HAP-1 (cell line): ENCODE measurements around the gene CNPPD1.

Source experiments
- DNase-seq, 2 experiments: peaks; one replicate each; pipeline ENCODE4 v3.0.0-alpha.2; 2016 to 2020; ENCODE audit warnings: low spot score in 2 of 2
- H3K27me3 ChIP-seq: fragments of 250-450 bp; sonication (Bioruptor Pico); 2 replicates; pipeline ENCODE4 v1.5.1; 2020; ENCODE audit warnings: low read depth, mild to moderate bottlenecking, moderate library complexity
- H3K36me3 ChIP-seq: fragments of 250-450 bp; sonication (Bioruptor Pico); replicated peaks from 2 replicates; pipeline ENCODE4 v1.5.1; 2020; ENCODE audit warnings: mild to moderate bottlenecking
- H3K4me1 ChIP-seq: fragments of 250-450 bp; sonication (Bioruptor Pico); 2 replicates; pipeline ENCODE4 v1.5.1; 2020; ENCODE audit warnings: mild to moderate bottlenecking
- H3K4me3 ChIP-seq: fragments of 250-450 bp; sonication (Bioruptor Pico); 2 replicates; pipeline ENCODE4 v1.5.1; 2020; ENCODE audit warnings: mild to moderate bottlenecking, moderate library complexity
- H3K9me3 ChIP-seq: fragments of 250-450 bp; sonication (Bioruptor Pico); 2 replicates; pipeline ENCODE4 v1.5.1; 2020; ENCODE audit warnings: mild to moderate bottlenecking, moderate library complexity
- in situ Hi-C: fragments of 300-500 bp; cut with MboI; formaldehyde crosslinking; loops from 3 replicates; pipeline ENCODE4 v1.14.3; 2020; ENCODE audit warnings: low sequenced_read_pairs, inconsistent platforms, mixed read lengths

CNPPD1 gene

GRCh38 chr2:219168932-219169331 is 7.8 kb downstream of the CNPPD1 start:
- H3K4me1 ChIP-seq = no peaks in the 10 kb centered on the region
- peaks cover 13% of the 10 kb centered on the region for H3K36me3 ChIP-seq
- H3K9me3 ChIP-seq = no peaks in the 10 kb centered on the region
- in situ Hi-C loops = no loop called here
- no peaks in the 10 kb centered on the region for H3K27me3 ChIP-seq
- H3K4me3 ChIP-seq = no peak overlapping the region
- DNase-seq = no peak

DNA sequence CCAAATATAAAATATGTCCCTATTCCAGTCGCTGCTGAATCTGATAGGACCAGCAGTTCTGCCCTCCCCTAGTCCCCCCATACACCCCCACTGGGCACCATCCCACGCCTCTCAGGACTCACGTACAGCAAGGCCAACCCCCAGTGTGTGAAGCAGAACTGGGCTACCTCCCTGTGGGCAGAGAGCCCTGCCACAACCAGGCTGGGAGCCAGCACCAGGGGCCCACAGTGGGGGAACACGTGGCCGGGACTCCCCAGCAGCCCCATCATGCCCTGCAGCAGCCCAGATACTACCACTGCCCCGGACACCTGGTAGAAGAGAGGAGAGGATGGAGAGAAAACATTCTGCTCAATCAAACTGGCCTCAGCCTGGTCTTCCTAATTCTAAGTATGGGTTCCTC is 8.2 kb downstream of the CNPPD1 start:
- Histone ChIP-seq H3K4me1 (no peaks in the 10 kb centered on the region), H3K36me3 (peaks cover 13% of the 10 kb centered on the region), H3K9me3 (no peaks in the 10 kb centered on the region), H3K4me3 (no peak overlapping the region), H3K27me3 (no peaks in the 10 kb centered on the region)
- in situ Hi-C loops = no loop called here
- no peak for DNase-seq

- in situ Hi-C loops = no loop called here
- peaks cover 9% of the 10 kb centered on the region for H3K36me3 ChIP-seq
- H3K9me3 ChIP-seq = no peaks in the 10 kb centered on the region
- no peak for DNase-seq
- H3K4me1 ChIP-seq = no peaks in the 10 kb centered on the region
- H3K27me3 ChIP-seq = no peaks in the 10 kb centered on the region
- no peak overlapping the region for H3K4me3 ChIP-seq
Observed at GRCh38 chr2:219167997-219168396, 8.7 kb downstream of the CNPPD1 start.

DNA sequence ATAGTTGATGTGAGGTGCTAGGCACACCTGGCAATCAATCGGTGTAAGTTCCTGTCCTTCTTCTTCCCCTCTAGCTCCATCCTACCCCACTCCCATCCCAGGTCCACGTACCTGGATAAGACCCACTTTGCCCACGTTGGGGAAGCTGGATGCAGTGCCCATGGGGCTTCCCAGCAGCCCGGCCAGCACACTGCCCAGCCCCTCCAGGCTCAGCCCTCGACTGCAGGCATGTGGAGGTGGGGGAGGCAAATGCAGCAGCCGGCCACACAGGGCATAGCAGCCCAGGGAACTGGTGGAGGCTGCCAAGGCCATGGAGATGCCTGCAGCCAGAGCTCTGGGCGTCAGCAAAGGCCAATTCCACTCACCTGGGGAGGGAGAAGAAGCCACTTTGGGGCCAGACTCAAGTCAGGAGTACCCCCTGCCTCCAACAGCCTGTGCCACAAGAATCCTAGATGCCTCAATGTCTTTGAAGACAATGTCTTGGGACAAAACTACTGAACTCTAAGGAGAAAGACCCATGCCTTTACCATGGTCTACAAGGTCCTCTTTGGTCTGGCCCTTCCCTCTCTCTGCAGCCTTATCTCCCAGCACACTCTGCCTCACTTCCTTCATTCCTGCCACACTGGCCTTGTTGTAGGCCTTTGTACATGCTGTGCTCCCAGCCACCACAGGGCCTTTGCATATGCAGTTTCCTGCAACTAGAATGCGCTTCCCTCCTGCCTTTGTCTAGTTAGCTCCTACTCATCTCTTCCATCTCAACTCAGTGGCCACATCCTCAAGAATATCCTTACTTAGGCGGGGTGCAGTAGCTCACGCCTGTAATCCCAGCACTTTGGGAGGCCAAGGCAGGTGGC is 11.4 kb downstream of the CNPPD1 start:
- no peaks in the 10 kb centered on the region for H3K36me3 ChIP-seq
- DNase-seq = no peak
- H3K4me3 ChIP-seq = no peak overlapping the region
- H3K4me1 ChIP-seq = peaks cover 5% of the 10 kb centered on the region; the same call in 1 of the 2 replicates
- in situ Hi-C loops = no loop called here
- no peaks in the 10 kb centered on the region for H3K9me3 ChIP-seq
- H3K27me3 ChIP-seq = no peaks in the 10 kb centered on the region

DNA sequence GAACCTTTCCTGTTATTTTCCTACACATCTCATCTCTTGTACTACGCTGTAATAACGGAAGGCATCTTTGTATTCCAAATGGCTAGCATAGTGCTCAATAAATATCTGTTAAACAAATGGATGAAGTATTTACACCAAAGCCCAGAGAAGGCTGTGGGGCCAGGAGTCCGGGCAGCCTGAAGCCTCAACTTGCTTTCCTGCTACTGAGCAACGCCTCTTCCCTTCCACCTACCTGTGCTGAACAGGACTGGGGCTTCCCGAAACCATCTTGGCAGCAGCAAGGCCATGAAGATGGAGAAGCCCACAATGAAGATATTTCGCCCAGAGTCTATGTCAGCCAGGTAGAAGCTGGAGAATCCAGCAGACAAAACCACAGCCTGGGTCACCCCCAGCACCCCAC is 13.6 kb downstream of the CNPPD1 start:
- Histone ChIP-seq H3K4me1 (peaks cover 8% of the 10 kb centered on the region), H3K27me3 (no peaks in the 10 kb centered on the region), H3K9me3 (no peaks in the 10 kb centered on the region), H3K4me3 (no peak overlapping the region), H3K36me3 (no peaks in the 10 kb centered on the region)
- DNase-seq = no peak
- in situ Hi-C loops = loop anchor here (5.0 kb wide), 1 partner anchor 134 kb away; no protein-coding TSS in a partner anchor

- H3K4me3 ChIP-seq = peak overlapping the region; percentile 62
- no peaks in the 10 kb centered on the region for H3K9me3 ChIP-seq
- no peaks in the 10 kb centered on the region for H3K27me3 ChIP-seq
- DNase-seq = no peak
- no peaks in the 10 kb centered on the region for H3K36me3 ChIP-seq
- peaks cover 17% of the 10 kb centered on the region for H3K4me1 ChIP-seq
- in situ Hi-C loops = loop anchor here (5.0 kb wide), 1 partner anchor 136 kb away; no protein-coding TSS in a partner anchor
Observed at GRCh38 chr2:219161097-219161496, 15.6 kb downstream of the CNPPD1 start.

- Histone ChIP-seq H3K36me3 (no peaks in the 10 kb centered on the region), H3K4me1 (peaks cover 17% of the 10 kb centered on the region), H3K27me3 (no peaks in the 10 kb centered on the region), H3K4me3 (peak within 1 kb of the TSS; percentile 62), H3K9me3 (no peaks in the 10 kb centered on the region)
- in situ Hi-C loops = loop anchor here (5.0 kb wide), 1 partner anchor 137 kb away; no protein-coding TSS in a partner anchor
- DNase-seq = peak; percentile 82 to 98
Observed at GRCh38 chr2:219160186-219161017, 16.3 kb downstream of the CNPPD1 start, which contains the start of gene NHEJ1. Gene NHEJ1, minus strand, starts transcription at chr2:219160815. Its CDS starts 2,453 bp downstream, at chr2:219158362.

DNA sequence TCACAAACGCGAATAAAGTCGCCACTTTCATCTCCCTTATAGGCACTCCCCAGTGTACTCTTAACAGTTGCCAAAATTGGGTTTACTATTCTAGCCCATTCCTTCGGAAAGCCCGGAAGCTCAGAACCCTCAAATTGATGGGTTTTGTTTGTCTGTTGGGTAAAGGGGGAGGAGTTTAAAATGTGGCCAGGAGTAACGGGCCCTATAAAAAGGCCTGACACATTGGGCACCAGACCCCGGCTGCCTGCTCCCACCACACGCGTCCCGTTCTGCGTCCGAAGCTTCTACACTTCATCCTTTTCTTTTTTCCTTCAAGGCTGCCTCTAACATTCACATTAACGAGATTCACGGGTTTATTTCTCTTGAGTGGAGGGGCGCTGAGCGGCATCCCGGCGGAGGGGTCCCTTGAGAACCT is 16.9 kb downstream of the CNPPD1 start:
- DNase-seq = no peak
- H3K4me3 ChIP-seq = peak overlapping the region; percentile 62
- in situ Hi-C loops = loop anchor here (5.0 to 10.0 kb wide), 2 partner anchors 105 to 138 kb away; no protein-coding TSS in a partner anchor
- H3K27me3 ChIP-seq = no peaks in the 10 kb centered on the region
- H3K9me3 ChIP-seq = no peaks in the 10 kb centered on the region
- H3K4me1 ChIP-seq = peaks cover 17% of the 10 kb centered on the region
- H3K36me3 ChIP-seq = no peaks in the 10 kb centered on the region

DNA sequence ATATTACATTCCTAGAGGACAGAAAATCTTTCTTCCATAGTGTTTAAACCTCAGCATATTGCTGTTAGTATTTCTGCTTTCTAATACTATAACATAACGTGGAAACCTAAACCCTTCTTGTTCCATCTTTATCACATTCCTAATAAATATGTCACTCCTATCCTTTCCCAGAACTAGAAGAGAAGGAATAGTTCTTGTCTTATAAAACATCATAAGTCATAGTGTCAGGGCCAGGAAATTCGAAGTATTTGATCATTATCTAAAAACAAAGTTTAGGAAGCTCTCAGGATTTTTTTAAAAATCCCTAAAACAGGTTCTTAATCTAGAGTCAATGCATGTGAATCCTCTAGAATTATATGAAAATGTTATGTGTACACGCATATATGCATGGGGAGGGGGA is 18.1 kb downstream of the CNPPD1 start:
- Histone ChIP-seq H3K4me1 (peaks cover 17% of the 10 kb centered on the region), H3K27me3 (no peaks in the 10 kb centered on the region), H3K36me3 (peaks cover 3% of the 10 kb centered on the region; the same call in 1 of the 2 replicates), H3K9me3 (no peaks in the 10 kb centered on the region), H3K4me3 (no peak overlapping the region)
- no peak for DNase-seq
- in situ Hi-C loops = loop anchor here (10.0 kb wide), 1 partner anchor 104 kb away; no protein-coding TSS in a partner anchor

- Histone ChIP-seq H3K4me1 (peaks cover 17% of the 10 kb centered on the region), H3K4me3 (no peak overlapping the region), H3K9me3 (no peaks in the 10 kb centered on the region), H3K27me3 (no peaks in the 10 kb centered on the region), H3K36me3 (peaks cover 3% of the 10 kb centered on the region; the same call in 1 of the 2 replicates)
- in situ Hi-C loops = loop anchor here (10.0 kb wide), 1 partner anchor 103 kb away; no protein-coding TSS in a partner anchor
- no peak for DNase-seq
Observed at GRCh38 chr2:219158025-219158424, 18.7 kb downstream of the CNPPD1 start.

DNA sequence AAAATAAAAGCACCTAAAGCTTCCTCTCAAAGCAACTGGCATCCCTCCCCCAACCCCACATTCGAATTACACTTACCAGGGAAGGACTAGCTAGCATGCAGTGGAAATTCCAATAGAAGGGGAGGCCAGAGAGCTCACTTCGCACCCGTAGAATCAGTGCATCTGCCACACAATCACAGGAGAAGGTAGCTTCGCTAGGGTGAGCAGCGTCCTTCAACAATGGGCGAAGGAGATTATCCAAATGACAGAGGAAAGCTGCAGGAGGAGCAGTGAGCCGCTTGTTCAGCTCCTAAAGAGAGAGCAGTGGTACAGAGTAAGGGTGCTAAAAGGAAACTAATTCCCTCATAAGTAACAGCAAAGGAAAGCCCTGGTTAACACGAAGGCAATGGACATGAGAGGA is 19.3 kb downstream of the CNPPD1 start:
- peak; percentile 22 to 56 for DNase-seq
- Histone ChIP-seq H3K9me3 (no peaks in the 10 kb centered on the region), H3K27me3 (no peaks in the 10 kb centered on the region), H3K36me3 (peaks cover 3% of the 10 kb centered on the region; the same call in 1 of the 2 replicates), H3K4me3 (no peak overlapping the region), H3K4me1 (peaks cover 17% of the 10 kb centered on the region)
- in situ Hi-C loops = loop anchor here (10.0 kb wide), 1 partner anchor 103 kb away; no protein-coding TSS in a partner anchor

- in situ Hi-C loops = loop anchor here (10.0 kb wide), 1 partner anchor 100 kb away; no protein-coding TSS in a partner anchor
- no peaks in the 10 kb centered on the region for H3K27me3 ChIP-seq
- no peak overlapping the region for H3K4me3 ChIP-seq
- peaks cover 3% of the 10 kb centered on the region; the same call in 1 of the 2 replicates for H3K36me3 ChIP-seq
- peaks cover 12% of the 10 kb centered on the region for H3K4me1 ChIP-seq
- DNase-seq = peak; percentile 69 to 78
- H3K9me3 ChIP-seq = no peaks in the 10 kb centered on the region
Observed at GRCh38 chr2:219155054-219155644, 21.6 kb downstream of the CNPPD1 start.

DNA sequence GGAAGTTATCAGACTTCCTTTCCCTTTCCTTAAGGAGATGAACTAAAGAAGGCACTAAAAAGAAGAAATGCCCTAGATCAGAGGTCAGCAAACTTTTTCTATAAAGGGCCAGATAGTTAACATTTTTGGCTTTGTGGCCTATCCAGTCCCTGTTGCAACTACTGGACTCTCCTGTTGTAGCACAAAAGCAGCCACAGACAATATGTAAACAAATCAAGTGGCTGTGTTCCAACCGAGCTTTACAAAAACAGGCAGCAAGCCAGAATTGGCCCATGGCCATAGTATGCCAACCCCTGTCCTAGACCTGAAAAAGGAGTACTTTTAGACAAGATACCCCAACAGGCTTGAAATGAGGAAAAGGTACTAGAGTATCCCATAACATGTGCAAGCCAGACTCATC is 27.1 kb downstream of the CNPPD1 start:
- H3K36me3 ChIP-seq = peaks cover 19% of the 10 kb centered on the region
- H3K4me3 ChIP-seq = no peak overlapping the region
- DNase-seq = no peak
- no peaks in the 10 kb centered on the region for H3K4me1 ChIP-seq
- H3K27me3 ChIP-seq = no peaks in the 10 kb centered on the region
- no peaks in the 10 kb centered on the region for H3K9me3 ChIP-seq
- in situ Hi-C loops = loop anchor here (5.0 to 10.0 kb wide), 2 partner anchors 95 to 122 kb away; no protein-coding TSS in a partner anchor
